ENCODE measurements around the gene MTMR6.
"Not testable (repeated sequence)": the region's sequence is repeated elsewhere in the genome, so short reads cannot be mapped to it uniquely, and the experiment has no call there.

- TF ChIP-seq CTCF (conservative IDR thresholded peaks at IDR 0.05; ENCODE audit: low read length); EZH2phosphoT487 (IDR thresholded peaks at IDR 0.05; ENCODE audit: borderline replicate concordance): not testable (repeated sequence)
Observed at GRCh38 chr13:25318946-25319345, 31.7 kb upstream of the MTMR6 start.
